Jurkat, Clone E6-1 (cell line): ENCODE data around the gene PLXNA3.

Source experiments
- DNase-seq: peaks from one replicate; pipeline ENCODE4 v3.0.0-alpha.2; 2011; ENCODE audit warnings: low read depth, low spot score
- H3K4me3 ChIP-seq: 2 replicates; pipeline ENCODE4 v1.5.1; 2011; ENCODE audit warnings: mild to moderate bottlenecking, low read length, control low read depth, moderate library complexity

Gene PLXNA3

GRCh38 chrX:154471839-154472684, 14.0 kb downstream of the PLXNA3 start:
- no peak overlapping the region for H3K4me3 ChIP-seq
- DNase-seq: no peak

GRCh38 chrX:154472685-154473632, 14.9 kb downstream of the PLXNA3 start:
- H3K4me3 ChIP-seq: no peak overlapping the region

GRCh38 chrX:154473683-154474082, 15.6 kb downstream of the PLXNA3 start:
- no peak for DNase-seq
- H3K4me3 ChIP-seq: no peak overlapping the region

More at GRCh38 chrX:154472685-154473632, 14.9 kb downstream of the PLXNA3 start:
- no peak for DNase-seq

- no peak for DNase-seq
- no peak overlapping the region for H3K4me3 ChIP-seq
Measured at GRCh38 chrX:154476821-154477220, 18.7 kb downstream of the PLXNA3 start.

GRCh38 chrX:154477891-154478477, 19.9 kb downstream of the PLXNA3 start:
- H3K4me3 ChIP-seq: peak overlapping the region; percentile 68
- no peak for DNase-seq

GRCh38 chrX:154478728-154479622, 20.9 kb downstream of the PLXNA3 start, which contains the start of gene LAGE3:
LAGE3 (minus strand) TSS chrX:154479281; CDS start chrX:154478915, 366 bp downstream.
- DNase-seq: peak; percentile 82
- peak within 1 kb of the TSS; percentile 68 for H3K4me3 ChIP-seq

GRCh38 chrX:154481195-154481594, 23.1 kb downstream of the PLXNA3 start:
- DNase-seq: no peak

GRCh38 chrX:154481911-154482601, 24.0 kb downstream of the PLXNA3 start:
- DNase-seq: no peak
- H3K4me3 ChIP-seq: no peak overlapping the region

More at GRCh38 chrX:154481195-154481594, 23.1 kb downstream of the PLXNA3 start:
- H3K4me3 ChIP-seq: no peak overlapping the region

GRCh38 chrX:154482786-154483185, 24.7 kb downstream of the PLXNA3 start:
- no peak overlapping the region for H3K4me3 ChIP-seq
- DNase-seq: no peak

GRCh38 chrX:154483325-154483724, 25.2 kb downstream of the PLXNA3 start:
- no peak for DNase-seq
- H3K4me3 ChIP-seq: no peak overlapping the region

GRCh38 chrX:154484255-154485149, 26.4 kb downstream of the PLXNA3 start:
- no peak for DNase-seq
- no peak overlapping the region for H3K4me3 ChIP-seq

- DNase-seq: no peak
- peak overlapping the region; percentile 66 for H3K4me3 ChIP-seq
Measured at GRCh38 chrX:154485150-154486051, 27.3 kb downstream of the PLXNA3 start.

GRCh38 chrX:154486052-154486395, 27.9 kb downstream of the PLXNA3 start:
- DNase-seq: no peak
- peak overlapping the region; percentile 66 for H3K4me3 ChIP-seq

- DNase-seq: peak; percentile 21
- H3K4me3 ChIP-seq: peak within 1 kb of the TSS; percentile 66
Measured at GRCh38 chrX:154486396-154487207, 28.5 kb downstream of the PLXNA3 start, which contains the start of gene UBL4A. UBL4A (minus strand) TSS chrX:154486615; CDS start chrX:154486584, 31 bp downstream.
